Mononuclear cell (primary cell): ENCODE results near the gene EFNA1. TPM values are rescaled to one million over a fixed set of nuclear protein-coding genes. Genes with fewer than 3 reads are reported as not detected.
"Not testable (repeated sequence)": the region's sequence is repeated elsewhere in the genome, so short reads cannot be mapped to it uniquely, and the experiment has no call there.

Experiments used
- H3K27me3 ChIP-seq: 2 replicates; pipeline ENCODE4 v1.6.0; 2011; ENCODE audit warnings: low read length, control low read depth; ENCODE audit not compliant: insufficient read depth
- H3K4me1 ChIP-seq: 2 replicates; pipeline ENCODE4 v1.5.1; 2011; ENCODE audit warnings: mild to moderate bottlenecking, low read length, control low read depth; ENCODE audit not compliant: insufficient read depth
- H3K4me3 ChIP-seq: 2 replicates; pipeline ENCODE4 v1.5.1; 2011; ENCODE audit warnings: mild to moderate bottlenecking, low read length, moderate library complexity
- H3K9me3 ChIP-seq: 2 replicates; pipeline ENCODE4 v1.5.1; 2011; ENCODE audit warnings: low read depth, mild to moderate bottlenecking, control low read depth, low read length
- total RNA-seq: library from RNA; depleted of rRNA; stranded (reverse); fragments of >200 nt; gene quantifications from one replicate; pipeline ENCODE4 v1.2.3, GENCODE V29; 2012

EFNA1 gene
- total RNA-seq, 1 donor, result 0.84 TPM

DNA sequence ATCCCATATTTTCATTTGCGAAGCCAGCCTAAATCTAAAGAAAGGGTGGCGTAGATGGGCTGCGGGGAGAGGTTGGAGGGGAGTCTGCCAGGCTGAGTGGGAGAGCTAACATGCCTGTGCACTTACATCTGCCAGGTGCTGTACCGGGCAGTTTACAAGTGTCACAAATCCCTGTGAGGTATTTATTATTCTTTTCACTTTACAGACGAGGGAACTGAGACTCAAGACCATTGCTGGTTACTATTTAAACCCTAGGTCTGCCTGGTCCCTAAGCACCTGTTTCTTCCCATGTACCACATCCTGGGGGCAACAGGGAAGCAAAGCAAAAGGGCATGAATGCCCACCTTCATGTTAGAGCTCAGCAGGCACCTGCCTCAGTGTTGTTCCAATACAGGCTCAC lies 19.4 kb upstream of the EFNA1 start:
- no peaks in the 10 kb centered on the region for H3K4me1 ChIP-seq
- no peaks in the 10 kb centered on the region for H3K9me3 ChIP-seq
- H3K27me3 ChIP-seq, result no peaks in the 10 kb centered on the region
- H3K4me3 ChIP-seq, result no peak overlapping the region

DNA sequence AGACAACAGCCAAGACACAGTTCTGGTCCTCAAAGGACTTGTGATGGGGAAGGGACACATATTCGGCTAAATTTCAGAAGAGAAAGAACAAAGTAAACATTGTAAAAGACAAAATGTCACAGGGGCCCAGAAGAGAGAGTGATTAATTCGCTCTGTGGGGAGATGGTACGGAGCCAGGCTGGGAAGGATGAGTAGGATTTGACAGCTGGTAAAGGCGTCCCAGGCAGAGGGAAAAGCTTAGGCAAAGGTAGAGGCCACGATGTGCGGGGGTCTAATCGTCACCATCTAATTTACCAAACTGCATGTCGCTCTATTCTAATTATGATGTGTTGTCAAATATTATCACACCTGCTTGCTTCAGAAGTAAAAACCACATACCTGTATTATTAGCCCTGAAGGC lies 17.3 kb upstream of the EFNA1 start:
- H3K27me3 ChIP-seq, result no peaks in the 10 kb centered on the region
- H3K4me1 ChIP-seq, result no peaks in the 10 kb centered on the region
- no peak overlapping the region for H3K4me3 ChIP-seq
- no peaks in the 10 kb centered on the region for H3K9me3 ChIP-seq

DNA sequence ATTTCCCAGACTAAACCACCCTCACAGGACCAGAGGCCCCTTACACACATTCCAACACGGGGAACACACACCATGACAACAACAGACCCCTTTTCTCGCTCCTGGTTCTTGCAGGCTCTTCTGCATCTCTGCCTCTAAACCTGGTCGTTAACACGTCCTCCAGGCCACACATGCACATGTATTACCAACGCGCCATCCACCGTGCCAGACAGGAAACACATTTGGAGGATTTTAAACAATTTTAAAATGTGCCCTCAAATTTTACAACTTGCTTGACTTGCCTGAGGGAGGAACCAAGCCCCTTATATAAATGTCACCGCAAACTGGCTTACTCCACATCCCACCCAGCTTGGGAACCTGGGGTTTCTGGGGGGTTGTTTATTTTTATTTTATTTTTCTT lies 16.9 kb upstream of the EFNA1 start:
- H3K9me3 ChIP-seq, result no peaks in the 10 kb centered on the region
- no peaks in the 10 kb centered on the region for H3K27me3 ChIP-seq

DNA sequence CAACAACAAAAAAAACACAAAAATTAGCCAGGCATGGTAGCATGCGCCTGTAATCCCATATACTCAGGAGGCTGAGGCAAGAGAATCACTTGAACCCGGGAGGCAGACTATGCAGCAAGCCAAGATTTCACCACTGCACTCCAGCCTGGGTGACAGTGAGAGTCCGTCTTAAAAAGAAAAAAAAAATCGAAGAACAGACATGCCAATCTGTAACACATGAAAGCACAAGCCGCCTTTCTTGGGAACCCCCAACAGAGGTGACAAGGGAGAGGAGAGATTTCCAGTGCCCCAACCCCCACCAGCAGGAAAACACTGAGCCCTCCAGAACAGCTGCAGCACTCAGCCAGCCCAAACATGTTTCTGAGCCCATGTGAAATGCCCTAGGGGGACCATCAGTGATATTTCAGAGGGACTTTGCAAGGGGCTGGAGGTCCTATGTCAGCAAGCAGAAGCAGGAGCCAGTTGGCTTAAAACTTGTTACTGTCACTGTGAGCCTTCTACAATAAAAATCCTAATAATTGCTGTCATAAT lies 14.2 kb upstream of the EFNA1 start:
- no peaks in the 10 kb centered on the region for H3K27me3 ChIP-seq
- H3K9me3 ChIP-seq, result no peaks in the 10 kb centered on the region

More for the DNA sequence above, 16.9 kb upstream of the EFNA1 start:
- Histone ChIP-seq H3K4me3 (no peak overlapping the region), H3K4me1 (no peaks in the 10 kb centered on the region)

DNA sequence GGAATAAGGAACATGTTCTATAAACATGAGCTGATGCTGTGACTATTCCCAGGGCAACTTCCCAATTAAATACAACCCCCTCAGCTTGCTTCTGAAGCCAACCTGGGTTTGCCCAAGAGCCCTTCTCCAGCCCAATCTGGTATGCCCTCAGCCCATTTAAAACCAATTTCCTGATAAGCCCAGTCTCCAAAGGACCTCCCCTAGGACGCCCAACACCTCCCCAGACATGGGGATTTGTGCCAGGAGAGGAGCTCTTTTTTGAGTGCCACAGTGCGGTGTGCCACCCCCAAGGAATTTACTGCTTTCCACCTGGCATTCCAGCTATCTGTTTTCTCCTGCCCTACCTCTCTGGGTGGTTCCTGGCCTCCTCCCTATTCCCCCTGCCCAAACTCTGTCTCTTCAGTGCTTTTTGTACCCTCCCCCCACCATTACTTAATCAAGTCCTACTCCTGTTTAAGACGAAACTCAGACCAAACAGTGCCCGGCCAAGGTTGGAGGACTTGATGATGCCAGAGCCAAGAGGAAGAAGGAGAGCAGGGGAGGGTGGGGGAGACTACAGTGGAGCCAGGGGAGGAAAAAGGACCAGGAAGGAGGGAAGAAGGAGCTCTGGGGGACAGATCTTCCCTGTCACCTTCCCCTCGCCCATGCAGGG lies 11.4 kb upstream of the EFNA1 start:
- Histone ChIP-seq H3K9me3 (no peaks in the 10 kb centered on the region), H3K27me3 (no peaks in the 10 kb centered on the region), H3K4me3 (no peak overlapping the region), H3K4me1 (no peaks in the 10 kb centered on the region)

More for the DNA sequence above, 14.2 kb upstream of the EFNA1 start:
- Histone ChIP-seq H3K4me1 (no peaks in the 10 kb centered on the region), H3K4me3 (no peak overlapping the region)

DNA sequence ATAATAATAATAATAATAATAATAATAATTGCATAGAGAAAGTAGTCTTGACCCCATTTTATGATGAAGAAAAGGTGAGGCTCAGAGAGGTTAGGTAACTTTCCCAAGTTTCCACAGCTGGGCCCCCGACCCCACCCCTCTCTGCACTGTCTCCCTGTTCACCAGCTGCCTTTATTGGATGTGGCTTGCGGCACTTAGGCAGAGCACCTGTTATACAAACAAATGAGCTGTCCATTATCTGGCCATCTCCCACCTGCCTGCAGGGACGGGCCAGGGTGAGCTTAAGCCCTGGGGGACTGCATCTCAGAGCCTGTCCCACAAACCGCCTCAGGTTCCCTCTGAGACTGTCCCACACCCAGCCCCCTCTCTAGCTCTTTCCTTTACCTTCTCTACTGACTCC lies 10.1 kb upstream of the EFNA1 start:
- Histone ChIP-seq H3K4me1 (no peaks in the 10 kb centered on the region), H3K9me3 (no peaks in the 10 kb centered on the region), H3K27me3 (no peaks in the 10 kb centered on the region), H3K4me3 (no peak overlapping the region)

DNA sequence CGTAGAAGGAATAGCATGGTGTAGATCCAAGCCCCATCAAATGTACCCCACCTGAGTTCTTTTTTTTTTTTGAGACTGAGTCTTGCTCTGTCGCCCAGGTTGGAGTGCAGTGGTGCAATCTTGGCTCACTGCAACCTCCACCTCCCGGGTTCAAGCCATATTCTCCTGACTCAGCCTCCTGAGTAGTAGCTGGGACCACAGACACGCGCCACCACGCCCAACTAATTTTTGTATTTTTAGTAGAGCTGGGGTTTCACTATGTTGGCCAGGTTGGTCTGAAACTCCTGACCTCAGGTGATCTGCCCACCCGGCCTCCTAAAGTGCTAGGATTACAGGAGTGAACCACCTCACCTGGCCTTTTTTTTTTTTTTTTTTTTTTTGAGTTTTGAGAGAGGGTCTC lies 9.6 kb upstream of the EFNA1 start:
- H3K4me3 ChIP-seq, H3K4me1 ChIP-seq, H3K27me3 ChIP-seq, H3K9me3 ChIP-seq: not testable (repeated sequence)

DNA sequence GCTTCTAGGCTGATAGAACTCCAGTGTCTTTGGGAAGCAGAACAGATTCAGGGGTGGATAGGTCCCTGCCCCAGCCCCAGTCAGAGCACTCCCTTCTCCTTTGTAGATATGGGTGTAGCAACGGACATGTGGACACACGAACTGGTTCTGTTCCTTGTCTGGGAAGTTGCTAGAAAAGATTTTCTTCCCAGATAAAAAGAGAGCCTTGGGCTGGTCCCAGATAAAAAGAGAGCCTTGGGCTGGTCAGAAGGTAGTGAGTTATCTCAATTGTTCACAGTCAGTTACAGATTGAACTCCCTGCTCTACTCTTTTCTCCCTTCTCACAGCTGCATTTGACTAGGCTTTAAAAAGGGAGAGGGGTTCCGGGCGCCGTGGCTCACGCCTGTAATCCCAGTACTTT lies 7.4 kb upstream of the EFNA1 start:
- Histone ChIP-seq H3K4me3 (no peak overlapping the region), H3K4me1 (no peaks in the 10 kb centered on the region), H3K27me3 (peaks cover 2% of the 10 kb centered on the region), H3K9me3 (no peaks in the 10 kb centered on the region)

DNA sequence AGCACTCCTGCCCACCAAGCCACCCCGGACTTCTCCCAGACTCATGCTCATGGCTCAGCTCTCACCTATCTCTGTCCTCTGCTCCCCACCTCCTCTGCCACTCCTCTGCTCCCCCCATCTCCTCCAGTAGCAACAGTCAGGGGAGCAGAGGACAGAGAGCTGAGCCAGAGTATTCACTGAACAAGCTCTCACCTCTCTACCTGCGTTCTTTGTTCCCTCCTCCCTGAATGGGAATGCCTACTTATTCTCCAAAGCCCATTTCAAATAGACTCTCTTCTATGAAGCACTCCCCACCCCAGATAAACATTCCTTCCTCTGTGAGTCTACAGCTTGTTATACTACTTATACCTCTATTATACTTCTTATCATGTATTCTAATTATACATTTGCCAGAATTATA lies 6.4 kb upstream of the EFNA1 start:
- Histone ChIP-seq H3K4me3 (no peak overlapping the region), H3K9me3 (no peaks in the 10 kb centered on the region), H3K4me1 (peaks cover 2% of the 10 kb centered on the region), H3K27me3 (peaks cover 12% of the 10 kb centered on the region)

DNA sequence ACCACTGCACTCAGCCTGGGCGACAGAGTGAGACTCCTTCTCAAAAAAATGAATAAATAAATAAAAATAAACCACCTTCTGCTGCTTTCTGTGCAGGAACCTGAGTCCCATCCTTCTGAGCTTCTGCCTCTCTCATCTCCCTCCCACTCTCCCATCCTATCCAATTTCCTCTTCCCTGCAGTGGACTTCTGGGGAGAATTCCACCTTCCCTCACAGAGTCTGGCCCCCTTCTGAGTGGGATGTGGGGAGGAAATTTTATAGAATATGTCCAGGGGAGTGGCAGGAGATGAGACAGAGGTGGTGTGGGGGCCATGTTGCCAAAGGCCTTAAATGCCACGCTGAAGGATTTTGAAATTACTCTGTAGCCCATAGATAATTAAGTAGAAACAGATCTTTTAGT lies 5.4 kb upstream of the EFNA1 start:
- H3K27me3 ChIP-seq, result peaks cover 22% of the 10 kb centered on the region
- H3K9me3 ChIP-seq, result no peaks in the 10 kb centered on the region
- no peak overlapping the region for H3K4me3 ChIP-seq
- H3K4me1 ChIP-seq, result peaks cover 12% of the 10 kb centered on the region

DNA sequence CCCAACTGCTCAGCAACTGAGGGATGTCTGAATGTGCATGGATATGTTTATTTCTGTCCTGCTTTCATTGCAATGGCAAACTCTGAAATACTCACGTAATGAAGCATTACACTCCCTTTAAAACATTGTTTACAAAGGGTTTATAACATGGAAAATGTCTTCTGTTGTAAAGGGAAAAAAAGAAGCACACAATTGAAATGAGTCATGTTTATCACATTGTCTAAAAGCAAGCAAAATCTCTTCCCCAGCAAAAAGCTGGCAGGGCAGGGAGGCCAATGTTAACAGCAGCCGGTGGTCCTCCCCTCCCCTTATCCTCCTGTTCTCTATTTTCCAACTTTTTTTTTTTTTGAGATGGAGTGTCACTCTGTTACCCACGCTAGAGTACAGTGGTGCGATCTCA lies 3.9 kb upstream of the EFNA1 start:
- no peak overlapping the region for H3K4me3 ChIP-seq
- H3K4me1 ChIP-seq, result peaks cover 25% of the 10 kb centered on the region
- peaks cover 35% of the 10 kb centered on the region for H3K27me3 ChIP-seq
- H3K9me3 ChIP-seq, result no peaks in the 10 kb centered on the region

DNA sequence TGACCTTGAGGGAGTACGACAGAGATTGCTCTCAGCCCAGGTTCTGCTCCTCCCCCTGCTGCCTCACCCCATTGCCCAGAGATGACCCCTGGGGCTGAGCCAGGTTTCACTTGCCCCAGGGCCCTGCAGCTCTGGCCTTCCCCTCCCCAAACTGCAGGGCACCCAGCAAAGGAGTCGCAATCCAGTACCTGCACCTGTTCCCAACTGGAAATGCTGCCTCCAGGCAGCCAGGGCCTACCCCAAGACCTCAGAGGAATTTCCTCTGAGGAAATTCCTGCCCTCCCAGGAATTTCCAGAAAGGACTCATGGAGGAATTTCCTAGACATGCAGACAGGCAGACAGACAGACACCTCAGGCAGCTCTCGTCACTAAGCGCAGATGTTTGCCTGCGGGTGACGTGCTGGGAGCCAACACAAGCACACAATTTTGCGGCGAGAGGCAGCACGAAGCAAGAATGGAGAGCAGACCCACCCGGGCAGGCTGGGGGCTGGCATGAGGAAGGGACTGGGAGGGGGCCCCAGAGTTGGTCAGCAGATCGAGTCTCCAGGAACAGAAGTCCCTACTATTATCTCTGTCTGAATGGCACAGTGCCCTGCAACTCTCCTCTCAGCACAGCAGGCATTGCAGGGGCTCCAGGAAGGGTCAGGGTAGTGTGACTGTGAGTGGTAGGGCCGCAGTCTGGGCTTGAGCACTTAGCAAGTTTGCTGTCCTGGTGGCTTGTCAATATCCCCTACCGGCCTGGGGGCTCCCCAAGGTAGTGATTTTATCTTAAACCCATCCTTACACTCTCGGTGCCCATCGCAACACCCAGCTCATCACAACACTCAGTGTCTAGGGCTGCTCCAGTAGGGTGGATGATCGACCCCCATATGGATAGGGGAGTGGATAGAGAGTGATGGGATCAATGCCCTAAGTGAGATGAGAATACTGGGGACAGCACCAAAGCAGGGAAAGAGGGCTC lies 2.9 kb upstream of the EFNA1 start:
- Histone ChIP-seq H3K27me3 (peaks cover 44% of the 10 kb centered on the region), H3K9me3 (no peaks in the 10 kb centered on the region), H3K4me3 (no peak overlapping the region), H3K4me1 (peaks cover 30% of the 10 kb centered on the region)

DNA sequence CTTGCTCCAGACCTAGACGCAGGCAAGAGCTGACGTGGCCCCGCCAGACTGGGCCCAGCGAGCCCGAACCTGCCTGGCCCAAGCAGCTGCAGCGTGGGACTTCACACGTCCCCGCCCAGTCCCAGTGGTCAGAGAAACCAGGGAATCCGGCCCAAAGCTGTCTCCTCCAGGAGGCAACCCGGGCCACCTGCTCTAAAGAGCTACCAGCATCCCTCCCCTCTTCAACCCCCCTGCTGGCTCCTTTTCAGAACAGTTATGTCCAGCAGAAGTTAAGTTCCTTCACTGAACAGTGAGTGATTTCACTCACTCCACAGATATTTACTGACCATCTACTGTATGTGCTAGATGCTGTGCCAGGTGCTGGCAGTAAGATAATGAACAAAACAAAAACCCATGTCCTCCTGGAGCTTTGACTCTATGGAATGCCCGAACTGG lies 2.1 kb upstream of the EFNA1 start:
- Histone ChIP-seq H3K9me3 (no peaks in the 10 kb centered on the region), H3K4me1 (peaks cover 30% of the 10 kb centered on the region), H3K27me3 (peaks cover 47% of the 10 kb centered on the region), H3K4me3 (no peak overlapping the region)

DNA sequence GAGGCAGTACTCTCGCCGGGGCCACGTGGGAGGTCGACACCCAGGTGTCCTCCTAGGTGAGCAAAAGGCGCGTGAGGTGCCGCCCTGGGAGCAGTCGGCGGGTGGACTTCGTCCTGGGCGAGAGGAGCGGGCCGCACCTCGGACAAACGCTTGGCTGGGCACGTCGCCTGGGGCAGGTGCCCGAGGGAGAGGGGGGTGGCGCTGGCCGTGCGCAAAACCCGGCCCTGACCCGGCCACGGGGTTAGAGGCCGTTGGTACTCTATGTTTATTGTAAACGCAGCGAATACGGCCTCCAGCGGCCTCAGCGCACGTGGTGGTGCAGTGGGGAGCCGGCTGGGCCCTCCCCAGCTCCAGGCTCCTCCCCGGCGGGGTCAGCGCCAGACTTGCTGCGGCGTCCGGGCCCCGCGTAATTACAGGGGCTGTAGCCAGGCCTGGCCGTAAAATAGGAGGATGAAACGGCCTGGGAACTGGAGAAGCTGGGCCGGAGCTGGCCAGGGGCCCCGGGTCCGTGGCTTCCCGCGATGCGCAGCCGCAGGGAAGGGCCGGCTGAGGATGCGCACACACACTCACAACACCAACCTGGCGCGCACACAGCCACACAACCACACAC lies 1.6 kb upstream of the EFNA1 start:
- peaks cover 30% of the 10 kb centered on the region for H3K4me1 ChIP-seq

DNA sequence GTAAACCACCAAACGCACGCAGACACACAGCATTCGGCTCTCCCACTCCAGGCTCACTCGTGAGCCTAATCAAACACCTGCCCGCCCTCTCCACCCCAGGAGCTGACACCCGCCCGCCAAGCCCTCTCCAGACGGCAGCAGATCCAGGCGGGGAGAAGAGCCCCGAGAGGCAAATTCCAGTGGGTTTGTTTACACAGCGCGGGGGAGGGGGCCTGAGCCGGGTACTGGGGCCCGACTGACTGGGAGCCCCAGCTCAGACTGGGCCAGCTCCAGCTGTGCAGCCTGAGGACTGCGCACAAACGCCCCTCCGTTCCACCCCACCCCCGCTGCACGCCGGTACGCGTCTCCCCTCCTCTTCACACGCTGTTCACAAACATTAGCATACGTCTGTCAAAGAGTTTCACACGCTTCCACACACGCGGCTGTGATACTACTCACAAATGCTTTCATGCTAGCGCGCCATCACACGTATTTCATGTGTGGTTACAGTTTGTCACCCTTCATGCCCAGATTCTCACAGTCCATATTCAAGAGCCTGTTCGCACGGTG lies 1.0 kb upstream of the EFNA1 start:
- Histone ChIP-seq H3K9me3 (no peaks in the 10 kb centered on the region), H3K4me3 (no peak overlapping the region), H3K4me1 (peaks cover 30% of the 10 kb centered on the region), H3K27me3 (peaks cover 47% of the 10 kb centered on the region)

More for the DNA sequence above, 1.6 kb upstream of the EFNA1 start:
- Histone ChIP-seq H3K4me3 (no peak overlapping the region), H3K9me3 (no peaks in the 10 kb centered on the region), H3K27me3 (peaks cover 47% of the 10 kb centered on the region)
